ENCODE data around the gene GIT1. TPM values are rescaled to one million over a fixed set of nuclear protein-coding genes. Genes with fewer than 3 reads are reported as not detected.

GIT1 gene
- total and polyA plus RNA-seq, 3 donors from 2014 or later = 156 to 220 (median 169) TPM

DNA sequence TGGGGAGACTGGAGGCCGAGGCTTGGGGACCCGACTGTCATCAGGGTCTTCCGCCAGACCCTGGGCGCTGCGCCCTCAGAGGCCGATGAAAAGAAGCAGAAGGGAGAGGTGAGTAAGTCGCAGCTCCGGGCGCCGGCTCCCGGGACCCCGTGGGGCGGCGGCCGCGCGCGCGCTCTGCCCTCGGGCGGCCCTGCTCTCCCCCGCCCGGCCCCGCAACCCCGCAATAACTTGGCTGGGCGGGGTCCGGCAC lies 22.2 kb downstream of the GIT1 start:
- H3K4me1 ChIP-seq = peaks cover 5% of the 10 kb centered on the region

DNA sequence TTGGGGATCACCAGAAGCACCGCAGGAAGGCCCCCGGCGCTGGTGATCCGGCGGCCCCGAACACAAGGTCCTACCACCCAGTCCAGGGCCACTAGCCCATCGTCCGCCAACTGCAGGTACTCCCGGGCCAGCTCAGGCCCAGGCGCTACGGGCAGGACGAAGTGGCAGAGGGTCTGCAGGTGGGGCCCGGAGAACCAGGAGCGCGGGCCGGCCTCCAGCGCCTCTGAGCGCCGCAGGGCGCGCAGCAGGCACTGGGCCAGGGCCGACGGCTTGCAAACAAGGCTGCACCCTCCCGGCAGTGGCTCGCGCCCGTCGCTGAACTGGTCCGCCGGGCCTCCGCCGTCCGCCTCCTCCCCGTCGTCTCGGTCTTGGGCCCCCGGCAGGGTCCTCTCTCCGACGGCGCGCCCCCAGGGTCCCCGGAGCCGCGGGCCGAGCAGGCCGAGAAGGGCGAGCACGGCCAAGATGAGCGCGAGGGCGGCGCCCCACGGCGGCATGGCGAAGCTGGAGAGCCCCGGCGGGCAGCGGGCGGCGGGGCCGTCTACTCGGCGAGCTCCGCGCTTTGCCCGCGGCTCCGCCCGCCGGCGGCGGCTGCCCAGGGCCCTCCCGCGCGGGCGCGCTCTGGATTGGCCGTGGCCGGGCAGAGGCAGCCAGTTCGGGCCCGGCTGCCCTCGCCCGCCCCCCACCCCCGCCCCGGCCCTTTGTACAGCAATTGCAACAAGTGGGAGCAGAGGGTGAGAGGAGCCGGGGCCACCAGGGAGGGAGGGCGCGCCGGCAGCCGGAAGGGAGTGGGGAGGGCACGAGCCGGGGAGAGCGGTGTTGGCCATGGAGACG lies 22.8 kb downstream of the GIT1 start, which contains the start of gene ABHD15:
ABHD15 (minus strand) TSS at position 565 of the 831 bp plus-strand sequence; CDS start at position 494, 71 bp downstream.
- peak within 1 kb of the TSS; percentile 71 to 82 for H3K4me3 ChIP-seq
- no peaks in the 10 kb centered on the region for H3K27me3 ChIP-seq
- H3K9me3 ChIP-seq = no peaks in the 10 kb centered on the region
- 7 to 26% methylated on average over 11 to 40 of the region's 94 CpGs for WGBS, 2 donors
- H3K36me3 ChIP-seq (ENCODE audit: low read depth, missing control alignments) = no peaks in the 10 kb centered on the region
- TF ChIP-seq, protein P1, sequence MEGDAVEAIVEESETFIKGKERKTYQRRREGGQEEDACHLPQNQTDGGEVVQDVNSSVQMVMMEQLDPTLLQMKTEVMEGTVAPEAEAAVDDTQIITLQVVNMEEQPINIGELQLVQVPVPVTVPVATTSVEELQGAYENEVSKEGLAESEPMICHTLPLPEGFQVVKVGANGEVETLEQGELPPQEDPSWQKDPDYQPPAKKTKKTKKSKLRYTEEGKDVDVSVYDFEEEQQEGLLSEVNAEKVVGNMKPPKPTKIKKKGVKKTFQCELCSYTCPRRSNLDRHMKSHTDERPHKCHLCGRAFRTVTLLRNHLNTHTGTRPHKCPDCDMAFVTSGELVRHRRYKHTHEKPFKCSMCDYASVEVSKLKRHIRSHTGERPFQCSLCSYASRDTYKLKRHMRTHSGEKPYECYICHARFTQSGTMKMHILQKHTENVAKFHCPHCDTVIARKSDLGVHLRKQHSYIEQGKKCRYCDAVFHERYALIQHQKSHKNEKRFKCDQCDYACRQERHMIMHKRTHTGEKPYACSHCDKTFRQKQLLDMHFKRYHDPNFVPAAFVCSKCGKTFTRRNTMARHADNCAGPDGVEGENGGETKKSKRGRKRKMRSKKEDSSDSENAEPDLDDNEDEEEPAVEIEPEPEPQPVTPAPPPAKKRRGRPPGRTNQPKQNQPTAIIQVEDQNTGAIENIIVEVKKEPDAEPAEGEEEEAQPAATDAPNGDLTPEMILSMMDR (IDR thresholded peaks at IDR 0.05) = no peak
- TF ChIP-seq POLR2A (IDR thresholded peaks at IDR 0.05) = no peak
- H3K4me1 ChIP-seq = peaks cover 3% of the 10 kb centered on the region
- peak; percentile 56 for DNase-seq
- peak within 1 kb of the TSS; percentile 74 to 90 for H3K27ac ChIP-seq
- intact Hi-C loops (cut with DNase I; ENCODE audit: low total_unique reads) = no loop called here

More for the DNA sequence above, 22.2 kb downstream of the GIT1 start:
- H3K36me3 ChIP-seq (ENCODE audit: low read depth, missing control alignments) = no peaks in the 10 kb centered on the region
- H3K27me3 ChIP-seq = no peaks in the 10 kb centered on the region
- WGBS, 2 donors = 1% methylated on average over 18 of the region's 27 CpGs; no CpG with 5 or more reads in 1 of the 2 donors
- peak overlapping the region; percentile 71 to 82 for H3K4me3 ChIP-seq
- DNase-seq = no peak
- intact Hi-C loops (cut with DNase I; ENCODE audit: low total_unique reads) = no loop called here
- peak overlapping the region in 1 of 2 donors; percentile 90 for H3K27ac ChIP-seq
- TF ChIP-seq, protein P1 (IDR thresholded peaks at IDR 0.05) = no peak
- no peak for TF ChIP-seq POLR2A (IDR thresholded peaks at IDR 0.05)
- no peaks in the 10 kb centered on the region for H3K9me3 ChIP-seq

DNA sequence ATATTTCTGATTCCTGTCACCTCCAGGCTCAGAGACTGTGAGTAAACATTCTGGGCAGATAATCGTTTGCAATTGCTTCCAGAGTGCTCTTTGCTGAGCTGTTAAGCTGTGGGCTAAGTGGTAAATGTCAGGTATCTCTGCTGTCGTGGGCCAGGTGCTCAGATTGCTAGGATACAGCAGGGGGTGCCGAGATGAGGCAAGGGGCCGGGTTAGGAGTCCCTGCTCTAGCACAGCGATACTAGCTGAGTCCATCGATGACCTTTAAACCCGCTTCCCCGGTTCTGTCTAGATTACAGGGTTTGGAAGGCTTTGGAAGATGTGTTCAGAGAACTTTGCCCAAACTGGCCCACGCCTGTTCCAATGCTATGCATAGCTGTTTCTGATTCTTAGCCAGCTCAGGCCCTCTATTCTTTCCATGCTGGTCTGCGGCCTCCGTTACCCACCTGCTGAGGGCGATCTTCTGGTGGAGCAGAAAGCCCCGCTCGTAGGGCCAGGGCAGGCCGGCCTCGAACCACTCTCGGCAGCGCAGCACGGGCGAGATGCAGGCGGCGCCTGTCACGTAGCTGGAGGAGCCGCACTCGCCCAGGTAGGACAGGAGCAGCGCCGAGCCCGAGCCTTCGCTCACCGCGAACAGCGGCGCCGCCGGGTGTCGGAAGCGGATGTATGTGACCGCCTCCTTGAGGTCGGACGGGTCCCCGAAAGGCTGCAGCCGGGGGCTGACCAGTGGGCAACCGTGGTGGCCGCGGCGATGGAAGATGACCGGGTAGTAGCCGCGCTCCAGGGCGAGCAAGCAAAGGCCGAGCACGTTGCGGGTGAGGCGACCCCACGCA lies 23.6 kb downstream of the GIT1 start:
- no peak for TF ChIP-seq POLR2A (IDR thresholded peaks at IDR 0.05)
- Histone ChIP-seq H3K36me3 (ENCODE audit: low read depth, missing control alignments) (no peaks in the 10 kb centered on the region), H3K27me3 (no peaks in the 10 kb centered on the region), H3K9me3 (no peaks in the 10 kb centered on the region), H3K4me3 (peak overlapping the region; percentile 71 to 82), H3K27ac (peak overlapping the region; percentile 52 to 90), H3K4me1 (peaks cover 6% of the 10 kb centered on the region)
- WGBS, 2 donors = 32 to 61% methylated on average over 15 to 37 of the region's 55 CpGs
- intact Hi-C loops (cut with DNase I; ENCODE audit: low total_unique reads) = no loop called here
- peak; percentile 26 for DNase-seq

DNA sequence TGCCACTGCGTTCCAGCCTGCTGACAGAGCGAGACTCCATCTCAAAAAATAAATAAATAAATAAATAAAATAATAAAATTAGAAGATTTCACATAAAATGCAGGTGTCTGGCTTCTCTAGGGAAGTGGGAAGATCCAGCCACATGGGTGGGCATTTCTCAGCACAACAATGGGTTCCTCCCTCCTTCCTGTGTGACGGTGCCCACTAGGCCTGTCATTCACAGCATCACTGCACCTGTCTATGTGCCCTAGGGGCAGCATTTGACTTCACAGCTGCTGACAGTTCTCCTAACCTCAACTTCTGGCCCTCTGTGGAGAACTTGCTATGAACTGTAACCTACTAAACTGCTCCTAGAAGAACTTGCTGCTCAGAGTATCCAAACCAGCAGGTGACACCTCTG lies 25.6 kb downstream of the GIT1 start:
- H3K4me3 ChIP-seq = no peak overlapping the region
- no peaks in the 10 kb centered on the region for H3K36me3 ChIP-seq (ENCODE audit: low read depth, missing control alignments)
- peaks cover 6% of the 10 kb centered on the region for H3K4me1 ChIP-seq
- TF ChIP-seq, protein P1 (IDR thresholded peaks at IDR 0.05) = no peak
- TF ChIP-seq POLR2A (IDR thresholded peaks at IDR 0.05) = no peak
- no peaks in the 10 kb centered on the region for H3K27me3 ChIP-seq
- DNase-seq = no peak
- no peaks in the 10 kb centered on the region for H3K9me3 ChIP-seq
- WGBS, 2 donors = 95 to 98% methylated on average over 3 of the region's 3 CpGs
- intact Hi-C loops (cut with DNase I; ENCODE audit: low total_unique reads) = no loop called here
- H3K27ac ChIP-seq = no peak overlapping the region

DNA sequence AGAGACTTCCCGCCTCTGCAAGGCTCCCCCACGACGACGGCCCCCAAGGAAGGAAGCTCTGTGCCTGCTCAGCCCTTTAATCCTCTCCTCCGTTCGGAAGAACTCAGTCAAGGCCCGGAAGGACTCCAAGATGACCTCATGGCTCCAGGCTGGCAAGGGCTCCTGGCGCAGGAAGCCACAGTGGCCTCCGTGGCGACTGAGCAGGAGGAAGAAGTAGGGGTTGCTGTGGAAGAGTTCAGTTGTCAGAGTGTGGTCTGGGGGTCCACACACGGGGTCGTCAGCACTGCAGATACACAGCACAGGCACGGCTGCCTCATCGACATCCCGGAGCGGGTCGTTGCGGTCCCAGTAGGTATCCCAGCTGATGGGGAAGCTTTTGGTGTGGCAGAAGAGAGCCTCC lies 26.8 kb downstream of the GIT1 start:
- Histone ChIP-seq H3K27ac (no peak overlapping the region), H3K4me1 (peaks cover 6% of the 10 kb centered on the region), H3K27me3 (no peaks in the 10 kb centered on the region), H3K9me3 (no peaks in the 10 kb centered on the region), H3K4me3 (no peak overlapping the region), H3K36me3 (ENCODE audit: low read depth, missing control alignments) (no peaks in the 10 kb centered on the region)
- intact Hi-C loops (cut with DNase I; ENCODE audit: low total_unique reads) = no loop called here
- WGBS, 2 donors = 82 to 92% methylated on average over 14 to 18 of the region's 18 CpGs
- TF ChIP-seq POLR2A (IDR thresholded peaks at IDR 0.05) = no peak
- TF ChIP-seq, protein P1 (IDR thresholded peaks at IDR 0.05) = no peak
- no peak for DNase-seq

Measured in testis (tissue), 3 donors.